GM18868 (cell line): ENCODE results near the gene SPSB2.
"Not testable (repeated sequence)": the region's sequence is repeated elsewhere in the genome, so short reads cannot be mapped to it uniquely, and the experiment has no call there.

ENCODE experiments used
- ATAC-seq: cut with Tn5 transposase; IDR thresholded peaks from one replicate; pipeline ENCODE4 v1.9.1; 2021; ENCODE audit warnings: mild to moderate bottlenecking, moderate library complexity; ENCODE audit not compliant: unreplicated experiment

The SPSB2 gene, protein sequence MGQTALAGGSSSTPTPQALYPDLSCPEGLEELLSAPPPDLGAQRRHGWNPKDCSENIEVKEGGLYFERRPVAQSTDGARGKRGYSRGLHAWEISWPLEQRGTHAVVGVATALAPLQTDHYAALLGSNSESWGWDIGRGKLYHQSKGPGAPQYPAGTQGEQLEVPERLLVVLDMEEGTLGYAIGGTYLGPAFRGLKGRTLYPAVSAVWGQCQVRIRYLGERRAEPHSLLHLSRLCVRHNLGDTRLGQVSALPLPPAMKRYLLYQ

DNA sequence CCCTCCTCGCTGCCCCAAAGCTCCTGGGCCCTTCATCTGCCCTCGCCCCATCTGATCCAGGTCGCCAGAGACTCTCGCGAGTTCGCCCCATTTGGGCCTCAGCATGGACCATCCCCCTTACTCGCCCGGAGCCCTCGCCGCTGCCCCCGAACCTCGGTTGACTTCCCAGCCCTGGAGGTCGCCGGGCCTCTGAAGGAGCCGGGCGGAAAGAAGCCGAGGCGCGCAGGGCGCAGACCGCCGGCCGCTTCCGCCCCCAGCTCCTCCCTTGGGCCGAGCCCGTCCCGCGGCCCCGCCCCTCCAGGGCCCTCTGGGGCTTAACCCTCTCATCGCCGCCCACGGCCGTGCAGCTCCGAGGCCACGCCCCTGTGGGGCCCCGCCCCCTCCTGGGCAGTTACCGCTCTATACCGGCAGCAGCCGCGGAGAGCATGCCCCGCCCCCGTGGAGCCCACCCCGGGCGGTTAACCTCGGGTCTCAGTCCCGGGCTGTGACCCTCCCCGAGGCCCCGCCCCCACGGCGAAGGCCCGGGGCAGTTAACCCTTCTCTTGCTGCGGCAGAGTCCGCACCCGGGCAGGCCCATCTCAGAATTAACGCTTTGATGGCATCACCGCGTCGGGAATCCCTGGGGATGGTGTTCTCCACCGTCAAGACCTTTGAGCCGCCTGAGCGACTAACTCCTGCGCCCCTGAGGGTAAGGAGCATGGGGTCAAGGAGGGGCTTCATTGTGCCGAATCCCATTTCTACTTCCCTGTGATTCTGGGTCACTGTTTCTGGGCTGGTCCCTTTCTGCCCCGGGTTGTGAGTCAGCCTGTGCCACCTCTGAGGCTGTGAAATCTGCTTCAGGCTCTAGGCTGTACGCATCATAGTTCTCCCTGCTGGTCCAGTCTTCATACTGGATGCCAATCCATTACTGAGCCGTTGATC, at the start of gene SPSB2:
TSS of gene SPSB2 (minus strand) at position 210 of the 921 bp plus-strand sequence. CDS start 402 bp downstream, outside the sequence.
- ATAC-seq: peak; percentile 80

GRCh38 chr12:6921996-6922946, 49.2 kb upstream of the SPSB2 start:
- no peak for ATAC-seq

GRCh38 chr12:6921539-6921938, 48.4 kb upstream of the SPSB2 start:
- ATAC-seq: no peak

- no peak for ATAC-seq
These were observed 46.5 kb upstream of the SPSB2 start for GRCh38 chr12:6919588-6919987.

GRCh38 chr12:6917491-6918231, 44.6 kb upstream of the SPSB2 start:
- no peak for ATAC-seq

GRCh38 chr12:6916426-6917200, 43.5 kb upstream of the SPSB2 start:
- no peak for ATAC-seq

DNA sequence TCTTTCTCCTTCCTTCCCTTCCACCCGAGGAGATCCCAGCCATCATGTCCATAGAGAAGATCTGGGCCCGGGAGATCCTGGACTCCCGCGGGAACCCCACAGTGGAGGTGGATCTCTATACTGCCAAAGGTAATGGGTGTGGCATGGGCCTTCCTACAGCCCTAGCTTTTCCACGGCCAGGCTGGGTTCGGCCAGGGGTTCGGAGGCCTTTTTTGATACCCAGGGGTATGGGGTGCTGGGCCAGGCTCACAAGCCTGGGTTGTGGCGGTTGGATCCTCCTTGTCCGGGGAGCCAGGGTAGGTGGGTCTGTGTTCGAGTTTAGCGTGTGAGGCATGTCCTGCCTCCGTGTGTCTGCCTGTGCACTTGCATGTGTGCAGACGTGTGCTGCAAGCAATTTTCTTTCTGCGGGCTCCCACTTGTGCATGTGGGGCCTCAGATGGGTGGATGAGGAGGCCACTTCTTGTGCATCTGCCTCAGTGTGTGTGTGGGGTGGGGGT, 42.7 kb upstream of the SPSB2 start:
- no peak for ATAC-seq

DNA sequence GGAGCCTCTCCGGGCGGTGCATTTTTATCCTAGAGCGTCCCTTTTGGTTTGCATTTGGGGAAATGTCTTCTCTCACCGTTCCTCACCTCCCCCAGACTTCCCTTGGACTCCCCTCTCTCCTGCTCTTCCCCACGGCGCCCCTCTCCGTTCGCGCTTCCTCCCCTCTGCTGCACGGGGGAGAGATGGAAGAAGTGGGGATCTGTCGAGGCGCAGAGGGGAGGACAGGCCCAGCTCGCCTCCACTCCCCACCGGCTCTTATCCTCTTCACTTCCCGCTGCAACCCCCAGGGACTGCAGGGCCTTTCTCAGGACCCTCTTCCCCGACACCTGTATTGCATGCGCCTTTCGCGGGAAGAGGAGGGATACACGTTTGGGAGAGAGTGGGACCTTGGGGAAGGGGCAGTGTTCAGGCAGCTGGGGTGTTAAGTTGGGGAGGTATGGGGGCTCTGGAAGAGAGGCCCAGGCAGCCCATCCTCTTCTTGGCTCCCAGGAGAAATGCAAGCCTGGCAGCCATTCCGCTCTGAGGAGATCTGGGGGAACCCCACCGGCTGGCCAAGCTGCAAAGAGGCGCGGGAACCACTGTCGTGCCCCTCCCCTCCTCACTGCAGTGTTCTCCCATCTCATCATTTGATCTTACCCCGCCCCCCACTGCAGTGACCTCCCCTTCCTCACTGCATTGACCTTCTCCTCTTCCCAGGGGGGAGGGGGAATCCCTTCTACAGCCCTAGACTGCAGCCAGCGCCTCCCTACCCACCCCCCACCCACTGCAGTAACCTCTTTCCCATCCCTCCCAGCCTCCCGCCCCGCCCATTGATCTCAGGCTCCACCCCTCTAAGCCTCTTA, 42.1 kb upstream of the SPSB2 start:
- no peak for ATAC-seq

DNA sequence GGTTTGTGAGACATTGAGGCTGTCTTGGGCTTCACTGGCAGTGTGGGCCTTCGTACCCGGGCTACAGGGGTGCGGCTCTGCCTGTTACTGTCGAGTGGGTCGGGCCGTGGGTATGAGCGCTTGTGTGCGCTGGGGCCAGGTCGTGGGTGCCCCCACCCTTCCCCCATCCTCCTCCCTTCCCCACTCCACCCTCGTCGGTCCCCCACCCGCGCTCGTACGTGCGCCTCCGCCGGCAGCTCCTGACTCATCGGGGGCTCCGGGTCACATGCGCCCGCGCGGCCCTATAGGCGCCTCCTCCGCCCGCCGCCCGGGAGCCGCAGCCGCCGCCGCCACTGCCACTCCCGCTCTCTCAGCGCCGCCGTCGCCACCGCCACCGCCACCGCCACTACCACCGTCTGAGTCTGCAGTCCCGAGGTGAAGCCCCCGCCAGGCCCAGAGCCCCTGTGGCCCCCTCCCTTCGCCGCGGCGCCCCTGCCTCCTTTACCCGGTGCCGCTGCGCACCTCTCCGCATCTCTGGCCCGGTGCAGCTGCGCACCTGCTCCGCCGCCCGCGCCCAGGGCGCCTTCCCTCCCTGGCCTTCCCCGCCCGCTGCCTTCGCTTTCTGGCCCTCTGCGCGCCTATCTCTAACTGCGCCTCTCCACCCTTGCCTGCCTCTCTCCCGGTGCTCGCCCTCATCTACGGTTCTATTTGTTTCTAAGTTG, 41.3 kb upstream of the SPSB2 start, which contains the start of gene ENO2:
TSS of gene ENO2 (plus strand) at position 335 of the 701 bp plus-strand sequence. CDS start 1,253 bp downstream, outside the sequence.
- ATAC-seq: peak; percentile 81

DNA sequence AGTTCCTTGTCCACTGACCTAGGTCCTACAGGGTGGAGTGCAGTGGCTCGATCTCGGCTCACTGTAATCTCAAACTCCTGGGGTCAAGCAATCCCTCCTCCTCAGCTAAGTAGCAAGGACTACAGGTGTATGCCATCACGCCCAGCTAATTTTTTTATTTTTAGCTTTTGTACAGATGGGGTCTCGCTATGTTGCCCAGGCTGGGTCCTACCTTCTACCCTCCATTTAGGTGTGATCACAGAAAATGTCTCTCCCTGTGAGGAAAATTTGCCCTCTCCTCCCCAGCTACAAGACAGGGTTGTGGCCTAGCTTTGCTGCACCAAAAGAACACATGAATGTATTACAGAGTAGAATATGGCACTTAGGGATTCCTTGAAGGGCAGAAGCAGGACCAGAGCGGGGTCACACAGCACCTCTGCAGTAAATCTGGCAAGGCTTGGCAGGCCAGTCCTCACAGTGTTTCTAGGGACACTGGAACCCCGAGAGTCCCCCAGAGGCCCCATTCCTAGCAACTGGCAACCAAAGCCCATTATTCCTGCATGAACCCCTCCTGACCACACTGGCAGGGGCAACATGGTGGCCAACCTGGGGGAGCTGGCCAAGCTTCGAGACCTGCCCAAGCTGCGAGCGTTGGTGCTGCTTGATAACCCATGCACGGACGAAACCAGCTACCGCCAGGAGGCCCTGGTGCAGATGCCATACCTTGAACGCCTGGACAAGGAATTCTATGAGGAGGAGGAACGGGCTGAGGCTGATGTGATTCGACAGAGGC, 39.2 kb upstream of the SPSB2 start:
- ATAC-seq: no peak

DNA sequence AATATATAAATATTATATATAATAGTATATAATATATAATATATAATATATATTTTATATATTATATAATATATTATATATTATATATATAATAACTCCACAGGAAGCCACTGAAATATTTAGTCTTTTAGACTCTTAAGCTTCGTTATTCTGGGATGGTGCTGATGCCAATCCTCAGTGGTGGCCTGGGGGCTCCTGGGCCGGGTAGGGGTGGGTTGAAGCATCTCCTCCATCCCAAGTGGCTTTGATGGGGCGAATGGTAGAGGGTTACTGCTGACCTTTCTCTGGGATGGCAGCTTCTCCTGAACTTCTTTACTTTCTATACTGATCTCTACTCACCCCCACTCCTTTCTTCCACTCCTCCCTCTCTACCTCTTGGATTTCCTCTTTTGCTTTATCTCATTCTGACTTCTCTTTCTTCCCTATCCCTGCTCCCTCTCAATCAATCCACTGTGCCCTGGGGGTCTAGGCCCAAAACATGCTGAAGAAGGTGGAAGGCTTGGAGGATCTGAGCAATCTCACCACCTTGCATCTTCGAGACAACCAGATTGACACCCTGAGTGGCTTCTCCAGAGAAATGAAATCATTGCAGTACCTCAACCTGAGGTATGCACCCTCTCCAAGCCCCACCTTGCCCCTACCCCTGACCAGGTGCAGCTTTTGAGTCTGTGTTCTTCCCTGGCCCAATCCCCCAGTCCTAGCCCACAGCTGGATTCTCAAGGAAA, 36.5 kb upstream of the SPSB2 start:
- no peak for ATAC-seq

- ATAC-seq: not testable (repeated sequence)
These were observed 35.0 kb upstream of the SPSB2 start for GRCh38 chr12:6908141-6908540.

DNA sequence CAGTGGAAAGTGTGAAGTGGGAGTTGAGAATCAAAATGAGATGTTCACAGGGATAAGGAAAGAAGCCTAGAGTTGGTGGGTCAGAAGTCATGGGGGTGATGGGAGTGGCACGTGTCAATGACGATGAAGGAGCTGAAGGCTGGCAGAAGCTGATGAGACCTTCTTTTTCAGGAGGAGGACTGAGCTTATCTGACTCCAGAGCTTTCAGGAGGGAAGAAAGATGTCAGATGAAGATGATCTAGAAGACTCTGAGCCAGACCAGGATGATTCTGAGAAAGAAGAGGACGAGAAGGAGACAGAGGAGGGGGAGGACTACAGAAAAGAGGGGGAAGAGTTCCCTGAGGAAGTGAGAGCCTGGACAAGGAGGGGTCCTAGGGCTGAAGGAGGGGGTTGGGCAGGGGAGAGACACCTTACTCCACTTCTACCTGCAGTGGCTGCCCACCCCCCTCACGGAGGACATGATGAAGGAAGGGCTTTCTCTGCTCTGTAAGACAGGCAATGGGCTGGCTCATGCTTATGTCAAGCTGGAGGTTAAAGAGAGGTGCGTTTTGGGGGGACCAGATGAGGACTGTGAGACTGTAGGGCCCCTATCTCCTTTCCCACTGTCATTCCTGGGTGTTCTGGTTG, 32.4 kb upstream of the SPSB2 start:
- no peak for ATAC-seq

DNA sequence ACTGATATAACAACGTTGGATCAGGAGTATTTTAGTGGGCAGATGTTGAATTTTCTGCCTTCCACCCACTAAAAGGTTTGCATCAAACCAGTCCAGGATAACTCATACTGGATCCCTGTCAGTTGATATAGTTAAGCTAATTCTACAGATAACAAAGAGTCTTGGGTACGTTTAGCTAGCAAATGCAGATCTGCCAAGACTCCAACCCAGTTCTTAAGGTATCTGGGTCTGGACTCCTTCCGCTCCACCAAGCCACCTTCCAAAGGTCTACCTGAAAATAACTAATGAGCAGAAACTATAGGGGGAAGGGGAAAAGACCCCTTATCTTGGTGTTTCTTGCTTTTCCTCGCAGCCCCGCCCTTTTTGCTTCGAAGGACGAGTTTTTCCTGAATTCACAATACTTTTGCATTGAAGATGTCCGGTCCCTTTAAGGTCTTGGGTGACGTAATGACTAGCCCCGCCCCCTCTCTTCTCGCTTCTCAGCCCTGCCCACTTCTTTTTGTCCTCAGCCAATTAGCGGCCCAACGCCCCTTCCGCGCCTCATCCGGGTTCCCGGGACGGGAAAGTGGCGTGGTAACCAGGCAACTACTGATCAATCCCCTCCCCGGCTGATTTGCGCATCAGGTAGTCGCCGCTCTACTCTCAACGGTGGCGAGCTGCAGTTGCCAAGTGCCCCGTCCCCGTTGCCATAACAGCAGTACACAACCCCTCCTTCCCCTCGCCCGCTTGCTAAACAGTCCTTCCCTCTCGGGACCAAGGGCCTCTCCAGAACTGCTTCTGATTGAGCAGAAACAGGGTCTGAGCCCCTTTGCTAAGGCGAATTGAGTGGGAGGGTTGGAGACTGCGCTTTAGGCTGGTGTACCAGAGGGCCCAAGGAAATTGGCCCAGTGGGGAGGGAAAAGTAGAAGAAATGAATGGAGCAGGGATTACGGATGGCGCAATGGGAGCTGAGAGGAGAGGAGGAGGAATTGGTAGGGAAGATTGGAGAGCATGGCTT, 31.5 kb upstream of the SPSB2 start, which contains the start of gene LRRC23:
TSS of gene LRRC23 (plus strand) at position 543 of the 997 bp plus-strand sequence. CDS start 812 bp downstream, outside the sequence.
- ATAC-seq: peak; percentile 96
